HCT116 (cell line): ENCODE results near the gene NT5DC3. TPM values are rescaled to one million over a fixed set of nuclear protein-coding genes. Genes with fewer than 3 reads are reported as not detected.

Experiments used
- ATAC-seq: fragments of 200-7000 bp; cut with Tn5 transposase; 2 replicates; pipeline ENCODE4 v1.9.1; 2020; ENCODE audit warnings: mild to moderate bottlenecking, moderate library complexity
- BruUV-seq: library from RNA; stranded (reverse); fragments of 400-500 nt; replicated peaks from 2 replicates; lab custom pipeline; 2021; lab: Mats Ljungman, UMichigan
- CTCF ChIA-PET: fragments of 300-600 bp; sonication (Branson Sonifier 250); formaldehyde crosslinking; loops from one replicate; lab custom pipeline; 2021; ENCODE audit warnings: antibody characterized with exemption; lab: Charles Lee
- POLR2A ChIA-PET: fragments of 300-600, 350-600 bp; sonication (Branson Sonifier 250); formaldehyde crosslinking; loops from one replicate; lab custom pipeline; 2021; ENCODE audit warnings: antibody characterized with exemption; lab: Charles Lee
- RAD21 ChIA-PET, 2 experiments: fragments of 300-600 bp; sonication (Branson Sonifier 250); formaldehyde crosslinking; loops; one replicate each; lab custom pipeline; 2023; ENCODE audit warnings: low total read pairs in 2 of 2; ENCODE audit not compliant: uncharacterized antibody in 2 of 2, unreplicated experiment in 2 of 2, low non-redundant PET in 1 of 2; lab: Charles Lee
- DNase-seq: peaks from one replicate; pipeline ENCODE4 v3.0.0-alpha.2; 2010; ENCODE audit warnings: low read depth, low spot score
- H2AFZ ChIP-seq: fragments of 200-600 bp; shearing (Covaris generic), sonication (generic); 2 replicates; pipeline ENCODE4 v1.6.1; 2017; ENCODE audit warnings: low read depth, mixed run types, mixed read lengths, antibody characterized with exemption, low read length; ENCODE audit not compliant: poor library complexity, severe bottlenecking
- H3K27ac ChIP-seq: 2 replicates; pipeline ENCODE4 v1.5.1; 2012; ENCODE audit warnings: low read depth, low read length
- H3K27me3 ChIP-seq: fragments of 200-600 bp; sonication (generic); 2 replicates; pipeline ENCODE4 v1.6.1; 2016; ENCODE audit warnings: mixed run types, low read length, mixed read lengths; ENCODE audit not compliant: insufficient read depth
- H3K36me3 ChIP-seq, 2 experiments: fragments of 200-500 bp in 1 of 2; fragments of 200-600 bp in 1 of 2; sonication (Bioruptor generic) in 1 of 2; sonication (generic) in 1 of 2; 2 replicates each; pipeline versions ENCODE4 v1.5.1 to v1.6.1; 2014 to 2016; ENCODE audit warnings: low read length in 2 of 2, inconsistent platforms in 1 of 2, mixed read lengths in 1 of 2, mixed run types in 1 of 2; ENCODE audit not compliant: insufficient read depth in 2 of 2, control insufficient read depth in 1 of 2
- H3K4me1 ChIP-seq, 2 experiments: fragments of 200-600 bp in 1 of 2; sonication (generic) in 1 of 2; 2 replicates each; pipeline versions ENCODE4 v1.5.1 to v1.6.1; 2012 to 2017; ENCODE audit warnings: low read length in 2 of 2, inconsistent platforms in 1 of 2, mild to moderate bottlenecking in 1 of 2, mixed read lengths in 1 of 2, mixed run types in 1 of 2, moderate library complexity in 1 of 2; ENCODE audit not compliant: insufficient read depth in 2 of 2, control insufficient read depth in 1 of 2
- H3K4me2 ChIP-seq: fragments of 200-600 bp; sonication (generic); 2 replicates; pipeline ENCODE4 v1.6.1; 2017; ENCODE audit warnings: mixed run types, low read length, mixed read lengths
- H3K4me3 ChIP-seq, 2 experiments: fragments of 200-600 bp in 1 of 2; sonication (generic) in 1 of 2; replicated peaks in 1 of 2; 2 replicates each; pipeline ENCODE4 v1.5.1; 2011 to 2016; ENCODE audit warnings: low read length in 2 of 2, control low read depth in 1 of 2, low read depth in 1 of 2, mild to moderate bottlenecking in 1 of 2, mixed read lengths in 1 of 2, mixed run types in 1 of 2
- H3K79me2 ChIP-seq: fragments of 200-600 bp; sonication (generic); 2 replicates; pipeline ENCODE4 v1.6.1; 2017; ENCODE audit warnings: mild to moderate bottlenecking, mixed run types, low read length, moderate library complexity, mixed read lengths; ENCODE audit not compliant: insufficient read depth
- H3K9ac ChIP-seq: fragments of 200-600 bp; sonication (generic); 2 replicates; pipeline ENCODE4 v1.6.1; 2016; ENCODE audit warnings: low read length, mixed read lengths
- H3K9me2 ChIP-seq: fragments of 200-600 bp; sonication (generic), shearing (Covaris generic); 2 replicates; pipeline ENCODE4 v1.6.1; 2017; ENCODE audit warnings: mixed run types, mild to moderate bottlenecking, moderate library complexity; ENCODE audit not compliant: insufficient read depth
- H3K9me3 ChIP-seq, 2 experiments: fragments of 200-500 bp in 1 of 2; fragments of 200-600 bp in 1 of 2; sonication (Bioruptor generic) in 1 of 2; sonication (generic) in 1 of 2; 2 replicates each; pipeline ENCODE4 v1.6.1; 2014 to 2017; ENCODE audit warnings: low read length in 2 of 2, mixed read lengths in 2 of 2, inconsistent platforms in 1 of 2, low read depth in 1 of 2, mild to moderate bottlenecking in 1 of 2, mixed run types in 1 of 2, moderate library complexity in 1 of 2; ENCODE audit not compliant: control insufficient read depth in 1 of 2, insufficient read depth in 1 of 2
- H4K20me1 ChIP-seq: fragments of 200-600 bp; sonication (generic), shearing (Covaris generic); 2 replicates; pipeline ENCODE4 v1.6.1; 2017; ENCODE audit warnings: mixed run types, mild to moderate bottlenecking, moderate library complexity; ENCODE audit not compliant: insufficient read depth
- CTCF ChIP-seq, 3 experiments: fragments of 200-600 bp in 1 of 3; sonication (generic) in 1 of 3; IDR thresholded peaks in 2 of 3; conservative IDR thresholded peaks in 1 of 3; 2 replicates each; pipeline ENCODE4 v1.5.1; 2012 to 2017; ENCODE audit warnings: low read depth in 2 of 3, low read length in 2 of 3, antibody characterized with exemption in 1 of 3, borderline replicate concordance in 1 of 3, control low read depth in 1 of 3, mild to moderate bottlenecking in 1 of 3, mixed read lengths in 1 of 3, mixed run types in 1 of 3, moderate library complexity in 1 of 3; ENCODE audit not compliant: insufficient read depth in 1 of 3
- ELF1 ChIP-seq: IDR thresholded peaks from 2 replicates; pipeline ENCODE4 v1.6.1; 2012; ENCODE audit warnings: low read depth, borderline replicate concordance
- EZH2 ChIP-seq: fragments of 200-600 bp; sonication (generic); IDR thresholded peaks from 2 replicates; pipeline ENCODE4 v1.6.1; 2017; ENCODE audit warnings: antibody characterized with exemption, mixed run types
- EZH2phosphoT487 ChIP-seq: fragments of 200-600 bp; IDR thresholded peaks from 2 replicates; pipeline ENCODE4 v1.6.1; 2018; ENCODE audit warnings: antibody characterized with exemption, borderline replicate concordance
- FOSL1 ChIP-seq: IDR thresholded peaks from 2 replicates; pipeline ENCODE4 v1.6.1; 2012; ENCODE audit warnings: low read depth
- JUND ChIP-seq: IDR thresholded peaks from 2 replicates; pipeline ENCODE4 v1.6.1; 2012
- POLR2A ChIP-seq: IDR thresholded peaks from 2 replicates; pipeline ENCODE4 v1.7.0; 2011; ENCODE audit warnings: borderline replicate concordance; ENCODE audit not compliant: insufficient read depth, insufficient read length; ENCODE audit errors: extremely low read depth
- POLR2AphosphoS5 ChIP-seq: IDR thresholded peaks from 2 replicates; pipeline ENCODE4 v1.6.1; 2011; ENCODE audit warnings: mild to moderate bottlenecking, low read depth, low read length, moderate library complexity
- REST ChIP-seq: IDR thresholded peaks from 2 replicates; pipeline ENCODE4 v1.6.1; 2012; ENCODE audit warnings: low read depth
- SP1 ChIP-seq: IDR thresholded peaks from 2 replicates; pipeline ENCODE4 v1.6.1; 2012; ENCODE audit warnings: low read depth
- SRF ChIP-seq: IDR thresholded peaks from 2 replicates; pipeline ENCODE4 v1.6.1; 2012; ENCODE audit warnings: low read depth
- YY1 ChIP-seq: IDR thresholded peaks from 2 replicates; pipeline ENCODE4 v1.6.1; 2011; ENCODE audit warnings: low read length, low read depth, moderate library complexity, mild to moderate bottlenecking; ENCODE audit not compliant: insufficient replicate concordance; ENCODE audit errors: extremely low read depth
- ZBTB33 ChIP-seq: IDR thresholded peaks from 2 replicates; pipeline ENCODE4 v1.6.1; 2011; ENCODE audit warnings: mild to moderate bottlenecking, low read length, moderate library complexity; ENCODE audit not compliant: insufficient replicate concordance; ENCODE audit errors: extremely low read depth
- ZNF274 ChIP-seq: fragments of 200-500 bp; sonication (Bioruptor generic); IDR thresholded peaks from 2 replicates; pipeline ENCODE4 v1.6.1; 2014; ENCODE audit warnings: mild to moderate bottlenecking, low read depth, low read length, inconsistent platforms
- intact Hi-C: fragments of 100-400 bp; cut with micrococcal nuclease; formaldehyde crosslinking; loops from 2 replicates; pipeline ENCODE4 v1.10.0; 2022
- total RNA-seq: library from RNA; stranded (reverse); gene quantifications from one replicate; pipeline ENCODE4 v1.2.1, GENCODE V29; 2021; ENCODE audit not compliant: unreplicated experiment

The NT5DC3 gene
- total RNA-seq, 1 experiment from 2014 or later, result 18.7 TPM

- Histone ChIP-seq H3K4me2 (no peak overlapping the region), H3K27me3 (no peaks in the 10 kb centered on the region), H3K36me3 (peaks cover 12 to 54% of the 10 kb centered on the region in 2 experiments), H3K9me2 (no peaks in the 10 kb centered on the region), H3K9ac (no peak overlapping the region), H3K4me3 (no peak overlapping the region), H4K20me1 (no peaks in the 10 kb centered on the region; the same call in 1 of the 2 replicates), H3K4me1 (peaks cover 4 to 9% of the 10 kb centered on the region in 2 experiments; a peak in 2 of 4 replicates), H3K9me3 (no peaks in the 10 kb centered on the region), H2AFZ (no peak overlapping the region), H3K79me2 (no peaks in the 10 kb centered on the region), H3K27ac (no peak overlapping the region)
- DNase-seq (no peak), ATAC-seq (no peak)
- no TSS peak for BruUV-seq
- POLR2A ChIA-PET, result no interaction called here
- RAD21 ChIA-PET, result no interaction called here
- TF ChIP-seq ZNF274 (no peak), SP1 (no peak), YY1 (no peak), ELF1 (no peak), POLR2A (no peak), FOSL1 (no peak), JUND (no peak), REST (no peak), SRF (no peak), EZH2 (no peak), ZBTB33 (no peak), CTCF (IDR thresholded peaks at IDR 0.05 in 2 of 3, conservative IDR thresholded peaks at IDR 0.05 in 1 of 3; ENCODE audit: borderline replicate concordance in 1 of 3, insufficient read depth in 1 of 3, low read depth in 2 of 3, low read length in 2 of 3) (no peak), EZH2phosphoT487 (no peak), POLR2AphosphoS5 (no peak)
- CTCF ChIA-PET, result no interaction called here
- intact Hi-C loops, result no loop called here
Measured at GRCh38 chr12:103782399-103782798, 58.6 kb downstream of the NT5DC3 start.
